HL-60 (cell line): ENCODE data around the gene IGSF6.
"Not testable (repeated sequence)": the region's sequence is repeated elsewhere in the genome, so short reads cannot be mapped to it uniquely, and the experiment has no call there.

Experiments used
- DNase-seq, 2 experiments: peaks; one replicate each; pipeline ENCODE4 v3.0.0-alpha.2; 2010 to 2020; ENCODE audit warnings: low read depth in 1 of 2, low spot score in 1 of 2
- H3K27ac ChIP-seq: fragments of 250-450 bp; sonication (Bioruptor Pico); replicated peaks from 2 replicates; pipeline ENCODE4 v1.5.1; 2020; ENCODE audit warnings: mild to moderate bottlenecking, moderate library complexity
- H3K27me3 ChIP-seq: fragments of 250-450 bp; sonication (Bioruptor Pico); 2 replicates; pipeline ENCODE4 v1.5.1; 2021; ENCODE audit warnings: mild to moderate bottlenecking, moderate library complexity; ENCODE audit not compliant: insufficient read depth, poor library complexity, severe bottlenecking
- H3K4me3 ChIP-seq: replicated peaks from 2 replicates; pipeline ENCODE4 v1.5.1; 2011; ENCODE audit warnings: mild to moderate bottlenecking, control low read depth, low read length; ENCODE audit not compliant: insufficient read depth
- GABPA ChIP-seq: IDR thresholded peaks from 2 replicates; pipeline ENCODE4 v1.6.1; 2012; ENCODE audit warnings: low read depth
- POLR2AphosphoS5 ChIP-seq: IDR thresholded peaks from 2 replicates; pipeline ENCODE4 v1.6.1; 2012; ENCODE audit warnings: low read depth
- SPI1 ChIP-seq: IDR thresholded peaks from 2 replicates; pipeline ENCODE4 v1.6.1; 2012; ENCODE audit warnings: low read depth, mild to moderate bottlenecking, borderline replicate concordance
- TF ChIP-seq, protein P1 (sequence below): IDR thresholded peaks from 2 replicates; pipeline ENCODE4 v1.6.1; 2012; ENCODE audit warnings: low read depth; ENCODE audit not compliant: insufficient replicate concordance
- TF ChIP-seq, protein P2 (sequence below): IDR thresholded peaks from one replicate; pipeline ENCODE4 v1.5.1; 2011; ENCODE audit warnings: low read length, control low read depth, inconsistent platforms; ENCODE audit not compliant: insufficient read depth

IGSF6 gene

DNA sequence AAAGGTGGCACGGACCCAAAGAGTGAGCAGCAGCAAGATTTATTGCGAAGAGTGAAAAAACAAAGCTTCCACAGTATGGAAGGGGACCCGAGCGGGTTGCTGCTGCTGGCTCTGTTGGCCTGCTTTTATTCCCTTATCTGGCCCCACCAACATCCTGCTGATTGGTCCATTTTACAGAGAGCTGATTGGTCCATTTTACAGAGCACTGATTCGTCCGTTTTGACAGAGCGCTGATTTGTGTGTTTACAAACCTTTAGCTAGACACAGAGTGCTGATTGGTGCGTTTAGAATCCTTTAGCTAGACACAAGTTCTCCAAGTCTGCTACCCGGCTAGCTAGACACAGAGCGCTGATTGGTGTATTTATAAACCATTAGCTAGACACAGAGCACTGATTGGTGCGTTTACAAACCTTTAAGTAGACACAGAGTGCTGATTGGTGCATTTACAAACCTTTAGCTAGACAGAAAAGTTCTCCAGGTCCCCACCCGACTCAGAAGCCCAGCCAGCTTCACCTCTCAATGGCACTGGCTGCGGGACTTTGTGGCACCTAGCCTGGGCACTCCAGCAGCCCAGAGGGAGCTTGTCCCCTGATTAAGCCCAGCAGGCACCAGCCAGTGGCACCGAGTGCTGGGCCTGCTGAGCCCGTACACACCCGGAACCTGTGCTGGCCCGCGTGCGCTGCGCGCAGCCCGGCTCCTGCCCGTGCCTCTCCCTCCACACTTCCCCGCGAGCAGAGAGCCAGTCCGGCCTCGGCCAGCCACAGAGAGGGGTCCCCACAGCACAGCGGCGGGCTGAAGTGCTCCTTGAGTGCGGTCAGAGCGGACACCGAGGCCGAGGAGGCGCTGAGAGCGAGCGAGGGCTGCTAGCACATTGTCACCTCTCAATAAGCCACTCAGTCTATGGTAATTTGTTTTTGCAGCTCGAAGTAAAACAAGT is 15.1 kb downstream of the IGSF6 start:
- H3K27ac ChIP-seq: no peak overlapping the region
- H3K4me3 ChIP-seq: no peak overlapping the region
- DNase-seq: no peak
- no peaks in the 10 kb centered on the region for H3K27me3 ChIP-seq
- TF ChIP-seq SPI1 (no peak), POLR2AphosphoS5 (no peak), GABPA (no peak)
- TF ChIP-seq, protein P1, sequence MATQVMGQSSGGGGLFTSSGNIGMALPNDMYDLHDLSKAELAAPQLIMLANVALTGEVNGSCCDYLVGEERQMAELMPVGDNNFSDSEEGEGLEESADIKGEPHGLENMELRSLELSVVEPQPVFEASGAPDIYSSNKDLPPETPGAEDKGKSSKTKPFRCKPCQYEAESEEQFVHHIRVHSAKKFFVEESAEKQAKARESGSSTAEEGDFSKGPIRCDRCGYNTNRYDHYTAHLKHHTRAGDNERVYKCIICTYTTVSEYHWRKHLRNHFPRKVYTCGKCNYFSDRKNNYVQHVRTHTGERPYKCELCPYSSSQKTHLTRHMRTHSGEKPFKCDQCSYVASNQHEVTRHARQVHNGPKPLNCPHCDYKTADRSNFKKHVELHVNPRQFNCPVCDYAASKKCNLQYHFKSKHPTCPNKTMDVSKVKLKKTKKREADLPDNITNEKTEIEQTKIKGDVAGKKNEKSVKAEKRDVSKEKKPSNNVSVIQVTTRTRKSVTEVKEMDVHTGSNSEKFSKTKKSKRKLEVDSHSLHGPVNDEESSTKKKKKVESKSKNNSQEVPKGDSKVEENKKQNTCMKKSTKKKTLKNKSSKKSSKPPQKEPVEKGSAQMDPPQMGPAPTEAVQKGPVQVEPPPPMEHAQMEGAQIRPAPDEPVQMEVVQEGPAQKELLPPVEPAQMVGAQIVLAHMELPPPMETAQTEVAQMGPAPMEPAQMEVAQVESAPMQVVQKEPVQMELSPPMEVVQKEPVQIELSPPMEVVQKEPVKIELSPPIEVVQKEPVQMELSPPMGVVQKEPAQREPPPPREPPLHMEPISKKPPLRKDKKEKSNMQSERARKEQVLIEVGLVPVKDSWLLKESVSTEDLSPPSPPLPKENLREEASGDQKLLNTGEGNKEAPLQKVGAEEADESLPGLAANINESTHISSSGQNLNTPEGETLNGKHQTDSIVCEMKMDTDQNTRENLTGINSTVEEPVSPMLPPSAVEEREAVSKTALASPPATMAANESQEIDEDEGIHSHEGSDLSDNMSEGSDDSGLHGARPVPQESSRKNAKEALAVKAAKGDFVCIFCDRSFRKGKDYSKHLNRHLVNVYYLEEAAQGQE: no peak
- TF ChIP-seq, protein P2, sequence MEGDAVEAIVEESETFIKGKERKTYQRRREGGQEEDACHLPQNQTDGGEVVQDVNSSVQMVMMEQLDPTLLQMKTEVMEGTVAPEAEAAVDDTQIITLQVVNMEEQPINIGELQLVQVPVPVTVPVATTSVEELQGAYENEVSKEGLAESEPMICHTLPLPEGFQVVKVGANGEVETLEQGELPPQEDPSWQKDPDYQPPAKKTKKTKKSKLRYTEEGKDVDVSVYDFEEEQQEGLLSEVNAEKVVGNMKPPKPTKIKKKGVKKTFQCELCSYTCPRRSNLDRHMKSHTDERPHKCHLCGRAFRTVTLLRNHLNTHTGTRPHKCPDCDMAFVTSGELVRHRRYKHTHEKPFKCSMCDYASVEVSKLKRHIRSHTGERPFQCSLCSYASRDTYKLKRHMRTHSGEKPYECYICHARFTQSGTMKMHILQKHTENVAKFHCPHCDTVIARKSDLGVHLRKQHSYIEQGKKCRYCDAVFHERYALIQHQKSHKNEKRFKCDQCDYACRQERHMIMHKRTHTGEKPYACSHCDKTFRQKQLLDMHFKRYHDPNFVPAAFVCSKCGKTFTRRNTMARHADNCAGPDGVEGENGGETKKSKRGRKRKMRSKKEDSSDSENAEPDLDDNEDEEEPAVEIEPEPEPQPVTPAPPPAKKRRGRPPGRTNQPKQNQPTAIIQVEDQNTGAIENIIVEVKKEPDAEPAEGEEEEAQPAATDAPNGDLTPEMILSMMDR: no peak

DNA sequence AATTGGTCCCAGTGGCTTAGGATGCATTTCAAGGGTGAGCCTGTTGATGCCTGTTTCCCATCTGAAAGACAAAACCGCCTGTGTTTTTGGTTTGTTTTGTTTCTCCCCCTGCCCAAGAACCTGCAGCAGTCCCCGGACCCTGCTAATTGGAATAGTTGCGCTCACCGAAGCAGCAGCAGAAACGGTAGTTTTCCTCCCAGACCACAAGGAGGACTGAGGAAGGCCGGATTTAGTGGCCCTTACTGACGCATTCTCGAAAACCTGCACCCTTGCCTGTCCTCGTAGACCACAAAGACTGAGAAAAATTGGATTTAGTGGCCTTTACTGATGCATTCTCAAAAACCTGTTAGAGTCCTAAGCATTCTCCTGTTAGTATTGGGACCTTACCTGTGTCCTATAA is 16.7 kb downstream of the IGSF6 start:
- H3K27ac ChIP-seq, H3K4me3 ChIP-seq, DNase-seq, H3K27me3 ChIP-seq: not testable (repeated sequence)

DNA sequence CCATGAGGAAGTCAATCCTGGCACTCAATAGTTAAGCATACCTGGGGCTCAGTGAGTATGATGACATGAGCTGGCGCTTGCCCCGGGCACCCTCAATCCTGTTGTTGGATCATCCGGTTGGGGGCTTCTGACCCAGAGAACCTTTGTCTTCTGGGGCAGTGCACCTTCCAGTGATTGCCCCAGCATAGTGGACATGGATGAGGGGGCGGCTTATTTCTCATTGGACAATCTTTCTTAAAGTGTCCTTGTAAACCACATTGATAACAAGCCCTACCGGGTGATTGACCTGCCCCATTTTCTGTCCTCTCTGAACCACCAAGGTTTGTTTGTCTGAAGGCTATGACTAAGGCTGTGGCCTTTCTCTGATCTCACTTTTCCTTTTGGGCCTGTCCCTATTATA is 18.2 kb downstream of the IGSF6 start:
- H3K27me3 ChIP-seq: no peaks in the 10 kb centered on the region
- no peak overlapping the region for H3K4me3 ChIP-seq
- DNase-seq: no peak
- TF ChIP-seq GABPA (no peak), SPI1 (no peak), POLR2AphosphoS5 (no peak)
- TF ChIP-seq, protein P2: no peak
- TF ChIP-seq, protein P1: no peak
- no peak overlapping the region for H3K27ac ChIP-seq

DNA sequence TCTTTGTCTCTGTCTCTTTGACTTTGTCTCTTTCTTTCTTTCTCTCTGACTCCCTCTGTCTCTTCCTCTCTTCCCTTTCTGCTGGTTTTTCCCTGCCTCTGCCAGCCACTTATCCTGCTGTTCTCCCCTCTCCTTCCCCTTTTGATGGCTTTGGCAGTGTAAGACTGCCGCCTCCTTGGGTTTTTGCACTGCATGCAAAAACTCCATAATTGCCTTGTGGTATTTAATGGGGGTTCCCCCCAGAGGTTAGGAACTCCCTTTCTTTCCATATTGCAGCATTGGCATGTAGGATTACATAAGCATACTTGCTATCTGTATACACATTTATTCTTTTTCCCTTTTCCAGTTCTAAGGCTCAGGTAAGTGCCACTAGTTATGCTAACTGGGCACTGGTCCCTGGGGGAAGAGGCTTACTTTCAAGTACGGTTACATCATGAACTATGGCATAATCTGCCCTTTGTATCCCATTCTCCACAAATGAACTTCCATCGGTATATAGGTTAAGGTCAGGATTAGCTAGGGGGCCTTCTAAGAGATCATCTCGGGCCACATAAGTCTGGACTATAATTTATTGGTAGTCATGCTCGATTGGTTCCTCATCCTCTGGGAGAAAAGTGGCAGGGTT is 20.3 kb downstream of the IGSF6 start:
- not testable (repeated sequence) for H3K27me3 ChIP-seq, H3K4me3 ChIP-seq, H3K27ac ChIP-seq
- DNase-seq: peak in 1 of 2 experiments; percentile 38

DNA sequence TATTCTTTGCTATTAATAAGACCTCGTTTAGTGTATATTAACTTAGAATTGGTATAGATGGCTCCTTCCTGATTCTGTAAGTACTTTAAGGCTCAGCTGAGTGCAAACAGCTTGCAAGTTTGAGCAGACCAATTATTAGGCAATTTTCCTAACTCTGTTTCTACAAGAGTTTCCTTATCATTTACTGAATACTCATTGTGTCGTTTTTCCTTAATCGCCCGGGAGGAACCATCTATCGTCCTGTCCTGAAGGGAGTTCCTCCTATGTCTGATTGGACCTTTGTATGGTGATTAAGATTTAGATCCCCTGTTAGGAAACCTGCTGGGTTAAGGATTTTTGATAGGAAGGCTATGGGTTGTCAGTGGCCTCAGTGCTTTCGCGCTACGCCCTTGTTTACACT is 21.0 kb downstream of the IGSF6 start:
- H3K27me3 ChIP-seq, DNase-seq, H3K4me3 ChIP-seq, H3K27ac ChIP-seq: not testable (repeated sequence)

DNA sequence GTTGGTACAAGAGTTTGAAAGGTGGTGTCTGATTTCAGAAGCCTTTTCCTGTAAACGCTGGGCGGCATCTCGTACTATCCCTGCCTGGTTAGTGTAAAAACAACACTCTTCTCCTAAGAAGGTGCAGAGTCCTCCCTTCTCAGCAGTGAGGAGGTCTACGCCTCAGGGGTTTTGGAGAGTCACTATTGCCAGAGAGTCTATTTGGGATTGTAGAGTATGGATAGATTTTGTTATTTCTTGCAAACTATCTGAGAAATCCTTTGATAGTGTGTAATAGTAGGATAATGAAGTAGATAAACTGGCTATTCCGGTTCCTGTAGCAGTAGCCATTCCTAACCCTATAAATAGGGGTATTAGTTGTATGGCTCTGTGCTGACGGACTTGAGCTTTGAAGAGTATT is 21.5 kb downstream of the IGSF6 start:
- not testable (repeated sequence) for H3K27me3 ChIP-seq, H3K4me3 ChIP-seq, DNase-seq, H3K27ac ChIP-seq

DNA sequence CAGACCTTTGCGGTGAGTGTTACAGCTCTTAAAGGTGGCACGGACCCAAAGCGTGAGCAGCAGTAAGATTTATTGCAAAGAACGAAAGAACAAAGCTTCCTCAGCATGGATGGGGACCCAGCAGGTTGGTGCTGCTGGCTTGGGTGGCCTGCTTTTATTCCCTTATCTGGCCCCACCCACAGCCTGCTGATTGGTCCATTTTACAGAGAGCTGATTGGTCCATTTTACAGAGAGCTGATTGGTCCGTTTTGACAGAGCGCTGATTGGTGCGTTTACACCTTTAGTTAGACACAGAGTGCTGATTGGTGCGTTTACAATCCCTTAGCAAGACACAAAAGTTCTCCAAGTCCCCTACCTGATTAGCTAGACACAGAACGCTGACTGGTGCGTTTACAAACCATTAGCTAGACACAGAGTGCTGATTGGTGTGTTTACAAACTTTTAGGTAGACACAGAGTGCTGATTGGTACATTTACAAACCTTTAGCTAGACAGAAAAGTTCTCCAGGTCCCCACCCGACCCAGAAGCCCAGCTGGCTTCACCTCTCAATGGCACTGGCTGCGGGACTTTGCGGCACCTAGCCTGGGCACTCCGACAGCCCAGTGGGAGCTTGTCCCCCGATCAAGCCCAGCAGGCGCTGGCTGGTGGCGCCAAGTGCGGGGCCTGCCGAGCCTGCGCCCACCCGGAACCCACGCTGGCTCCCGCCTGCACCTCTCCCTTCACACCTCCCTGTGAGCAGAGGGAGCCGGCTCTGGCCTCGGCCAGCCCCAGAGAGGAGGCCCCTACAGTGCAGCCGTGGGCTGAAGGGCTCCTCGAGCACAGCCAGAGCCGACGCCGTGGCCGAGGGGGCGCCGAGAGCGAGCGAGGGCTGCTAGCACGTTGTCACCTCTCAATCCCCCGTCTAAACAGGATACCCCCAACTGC is 22.5 kb downstream of the IGSF6 start:
- H3K27ac ChIP-seq, H3K4me3 ChIP-seq, H3K27me3 ChIP-seq, DNase-seq: not testable (repeated sequence)
